RWPE2 (cell line): ENCODE results near the gene MCRIP1.
A peak's percentile ranks its signal among the peaks of the same experiment; 100 is the strongest.

Experiments used
- ATAC-seq: fragments of 200-7000 bp; cut with Tn5 transposase; 3 replicates; pipeline ENCODE4 v1.9.1; 2021; ENCODE audit warnings: low read depth
- DNase-seq: peaks from one replicate; pipeline ENCODE4 v3.0.0-alpha.2; 2020; ENCODE audit warnings: low spot score
- H3K27ac ChIP-seq: fragments of 450-650 bp; 2 replicates; pipeline ENCODE4 v1.5.1; 2017; ENCODE audit warnings: mild to moderate bottlenecking; ENCODE audit not compliant: poor library complexity, severe bottlenecking
- H3K27me3 ChIP-seq: fragments of 250-450 bp; sonication (Bioruptor Pico); 2 replicates; pipeline ENCODE4 v1.5.1; 2021; ENCODE audit warnings: mild to moderate bottlenecking, moderate library complexity; ENCODE audit not compliant: insufficient read depth, poor library complexity, severe bottlenecking
- H3K36me3 ChIP-seq: fragments of 250-450 bp; sonication (Bioruptor Pico); 2 replicates; pipeline ENCODE4 v1.5.1; 2020; ENCODE audit warnings: low read depth, mild to moderate bottlenecking, moderate library complexity
- H3K4me1 ChIP-seq: fragments of 250-450 bp; sonication (Bioruptor Pico); 2 replicates; pipeline ENCODE4 v1.5.1; 2021; ENCODE audit warnings: mild to moderate bottlenecking, moderate library complexity; ENCODE audit not compliant: insufficient read depth, poor library complexity, severe bottlenecking
- H3K4me3 ChIP-seq: fragments of 250-450 bp; sonication (Bioruptor Pico); 2 replicates; pipeline ENCODE4 v1.5.1; 2021; ENCODE audit warnings: mild to moderate bottlenecking, moderate library complexity; ENCODE audit not compliant: severe bottlenecking
- H3K9me3 ChIP-seq: fragments of 250-450 bp; sonication (Bioruptor Pico); 2 replicates; pipeline ENCODE4 v1.5.1; 2021; ENCODE audit warnings: mild to moderate bottlenecking, moderate library complexity; ENCODE audit not compliant: severe bottlenecking
- CTCF ChIP-seq: fragments of 450-650 bp; IDR thresholded peaks from one replicate; pipeline ENCODE4 v1.5.1; 2017; ENCODE audit warnings: mild to moderate bottlenecking, moderate library complexity; ENCODE audit not compliant: poor library complexity, severe bottlenecking

The MCRIP1 gene

DNA sequence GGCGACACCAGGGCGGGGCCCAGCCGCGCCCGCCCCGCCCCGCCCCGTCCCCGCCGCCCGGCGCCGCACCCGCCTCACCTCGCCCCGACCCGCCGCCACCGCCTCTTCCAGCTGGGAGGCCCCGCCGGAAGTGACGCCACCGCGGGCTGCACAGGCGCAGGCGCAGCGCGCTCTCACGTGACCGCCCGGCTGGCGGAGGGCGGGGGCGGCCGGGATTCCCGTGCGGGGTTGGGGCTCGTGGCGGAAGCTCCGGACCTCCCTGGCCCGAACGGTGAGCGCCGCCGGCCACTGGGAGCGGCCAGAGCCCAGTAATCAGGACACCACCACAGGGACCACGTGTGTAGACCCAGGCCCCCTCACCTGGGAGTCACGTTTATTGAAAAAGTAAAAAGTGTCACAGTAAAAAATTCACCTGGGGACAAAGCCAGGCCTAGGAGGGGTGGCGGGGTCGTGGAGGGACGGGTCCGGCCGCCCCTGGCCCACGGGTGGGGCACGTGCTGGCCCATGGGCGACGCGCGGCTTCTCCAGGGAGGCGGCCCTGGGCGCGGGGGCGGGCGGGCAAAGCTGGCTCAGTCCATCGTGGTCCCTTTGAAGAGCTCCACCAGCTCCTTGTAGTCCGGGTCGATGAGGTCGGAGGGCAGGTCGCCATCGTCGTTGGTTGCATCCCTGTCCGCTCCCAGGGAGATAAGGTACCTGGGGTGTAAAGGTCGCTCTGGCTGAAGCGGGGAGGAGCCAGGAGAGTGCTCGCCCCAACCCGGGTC lies at the start of gene MCRIP1:
Gene MCRIP1 (minus strand): TSS at position 132 of the 761 bp plus-strand sequence. CDS start 8,785 bp downstream, outside the sequence.
- peak; percentile 97 for DNase-seq
- Histone ChIP-seq H3K27me3 (no peaks in the 10 kb centered on the region), H3K36me3 (no peaks in the 10 kb centered on the region), H3K9me3 (no peaks in the 10 kb centered on the region), H3K4me3 (peak within 1 kb of the TSS; percentile 53), H3K27ac (peak within 1 kb of the TSS; percentile 71), H3K4me1 (peaks cover 8% of the 10 kb centered on the region)
- no peak for TF ChIP-seq CTCF
- peak; percentile 71 for ATAC-seq

- Histone ChIP-seq H3K27me3 (no peaks in the 10 kb centered on the region), H3K4me1 (no peaks in the 10 kb centered on the region), H3K36me3 (peaks cover 63% of the 10 kb centered on the region), H3K4me3 (no peak overlapping the region), H3K27ac (no peak overlapping the region), H3K9me3 (no peaks in the 10 kb centered on the region)
- ATAC-seq = peak; percentile 33; the same call in 1 of the 3 replicates
- no peak for TF ChIP-seq CTCF
- DNase-seq = no peak
Measured at GRCh38 chr17:81879121-81879520, 46.0 kb upstream of the MCRIP1 start.

DNA sequence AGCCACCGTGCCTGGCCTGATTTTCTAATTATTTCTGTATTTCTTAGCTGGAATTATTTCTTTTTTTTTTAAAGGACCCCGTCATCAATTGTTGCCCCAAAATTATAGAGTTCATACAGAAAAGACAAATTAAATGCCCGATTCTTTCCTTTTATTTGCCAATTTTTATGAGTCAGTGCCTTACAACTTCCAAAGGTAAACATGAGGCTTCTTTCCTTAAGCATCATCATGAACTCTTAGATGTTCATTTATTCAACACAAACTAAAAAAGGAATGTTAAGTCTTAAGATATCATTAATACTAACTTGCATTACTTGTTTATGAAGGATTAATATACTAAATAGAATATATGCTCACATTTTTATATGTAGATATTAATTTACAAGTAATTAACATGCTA lies 45.2 kb upstream of the MCRIP1 start:
- no peak overlapping the region for H3K27ac ChIP-seq
- H3K4me1 ChIP-seq = no peaks in the 10 kb centered on the region
- ATAC-seq = no peak
- H3K36me3 ChIP-seq = peaks cover 55% of the 10 kb centered on the region
- DNase-seq = no peak
- H3K9me3 ChIP-seq = no peaks in the 10 kb centered on the region
- TF ChIP-seq CTCF = no peak
- H3K4me3 ChIP-seq = no peak overlapping the region
- H3K27me3 ChIP-seq = no peaks in the 10 kb centered on the region

DNA sequence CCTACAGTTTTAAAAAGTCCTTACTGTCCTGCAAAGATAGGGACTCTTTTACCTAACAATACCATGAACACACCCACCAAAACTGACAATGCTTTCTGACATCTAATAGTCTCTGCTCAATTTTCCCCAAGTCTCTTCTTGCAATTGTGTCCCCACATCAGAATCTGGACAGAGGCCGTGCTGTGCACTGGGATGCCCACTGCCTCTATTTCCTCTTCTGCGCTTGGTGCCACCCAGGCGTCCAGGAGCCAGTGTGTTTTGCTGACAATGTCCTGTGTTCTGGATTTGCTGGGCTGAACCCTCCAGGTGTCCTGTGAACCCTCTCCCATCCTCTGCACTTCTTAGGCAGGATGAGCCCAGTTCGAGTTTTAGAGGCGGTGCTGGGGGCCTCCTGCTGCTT lies 44.5 kb upstream of the MCRIP1 start:
- H3K27ac ChIP-seq = no peak overlapping the region
- no peak for ATAC-seq
- H3K36me3 ChIP-seq = peaks cover 51% of the 10 kb centered on the region
- H3K4me1 ChIP-seq = peaks cover 4% of the 10 kb centered on the region
- H3K27me3 ChIP-seq = no peaks in the 10 kb centered on the region
- no peak for TF ChIP-seq CTCF
- H3K9me3 ChIP-seq = no peaks in the 10 kb centered on the region
- no peak for DNase-seq
- no peak overlapping the region for H3K4me3 ChIP-seq
